WTC11 (cell line): Measurements from ENCODE around the gene TSPAN18. TPM values are rescaled to one million over a fixed set of nuclear protein-coding genes. Genes with fewer than 3 reads are reported as not detected.

Experiments
- ATAC-seq: fragments of 200-7000 bp; cut with Tn5 transposase; 2 replicates; pipeline ENCODE4 v1.10.0; 2021; ENCODE audit warnings: mild to moderate bottlenecking, moderate library complexity
- CTCF ChIA-PET: fragments of 300-600 bp; sonication (Branson Sonifier 250); formaldehyde crosslinking; loops from one replicate; lab custom pipeline; 2021; ENCODE audit warnings: antibody characterized with exemption; lab: Charles Lee
- POLR2A ChIA-PET: fragments of 350-600 bp; sonication (Branson Sonifier 250); formaldehyde crosslinking; loops from one replicate; lab custom pipeline; 2021; ENCODE audit warnings: antibody characterized with exemption; lab: Charles Lee
- DNase-seq: peaks from one replicate; pipeline ENCODE4 v3.0.0; 2021; ENCODE audit warnings: low spot score
- H3K27ac Mint-ChIP-seq: 2 replicates; pipeline ENCODE4 v1.8.0; 2021; ENCODE audit warnings: mixed read lengths
- H3K27me3 Mint-ChIP-seq: 2 replicates; pipeline ENCODE4 v1.8.0; 2021; ENCODE audit warnings: low read depth, mild to moderate bottlenecking, moderate library complexity, mixed read lengths
- H3K36me3 Mint-ChIP-seq: 2 replicates; pipeline ENCODE4 v1.8.0; 2021; ENCODE audit warnings: mixed read lengths
- H3K4me1 Mint-ChIP-seq: 2 replicates; pipeline ENCODE4 v1.8.0; 2022; ENCODE audit warnings: mixed read lengths
- H3K4me3 Mint-ChIP-seq: 2 replicates; pipeline ENCODE4 v1.8.0; 2021; ENCODE audit warnings: mild to moderate bottlenecking, moderate library complexity, mixed read lengths
- H3K9me3 Mint-ChIP-seq: 2 replicates; pipeline ENCODE4 v1.8.0; 2021; ENCODE audit warnings: mixed read lengths
- ATF1 ChIP-seq: sonication (generic); formaldehyde crosslinking; IDR thresholded peaks from 2 replicates; pipeline ENCODE4 v1.8.1; 2023; ENCODE audit warnings: mild to moderate bottlenecking, moderate library complexity, missing genetic modification reagents
- EMX1 ChIP-seq: fragments of 250-450 bp; sonication (Bioruptor Pico); IDR thresholded peaks from 2 replicates; pipeline ENCODE4 v1.8.0; 2021; ENCODE audit warnings: mild to moderate bottlenecking
- FOXP1 ChIP-seq: sonication (generic); formaldehyde crosslinking; IDR thresholded peaks from 2 replicates; pipeline ENCODE4 v1.8.0; 2022; ENCODE audit warnings: missing genetic modification reagents, mild to moderate bottlenecking, moderate library complexity, borderline replicate concordance
- GABPB1 ChIP-seq: sonication (generic); formaldehyde crosslinking; IDR thresholded peaks from 2 replicates; pipeline ENCODE4 v1.8.1; 2023; ENCODE audit warnings: mild to moderate bottlenecking, missing genetic modification reagents
- JUN ChIP-seq: sonication (generic); formaldehyde crosslinking; IDR thresholded peaks from 2 replicates; pipeline ENCODE4 v1.8.0; 2023; ENCODE audit warnings: mild to moderate bottlenecking, missing genetic modification reagents
- MXD4 ChIP-seq: fragments of 250-450 bp; sonication (Bioruptor Pico); IDR thresholded peaks from 2 replicates; pipeline ENCODE4 v1.8.0; 2021; ENCODE audit warnings: mild to moderate bottlenecking, moderate library complexity, borderline replicate concordance
- NFE2L1 ChIP-seq: sonication (generic); formaldehyde crosslinking; IDR thresholded peaks from 2 replicates; pipeline ENCODE4 v1.8.1; 2023; ENCODE audit warnings: missing genetic modification reagents
- RORB ChIP-seq: fragments of 250-450 bp; sonication (Bioruptor Pico); IDR thresholded peaks from 2 replicates; pipeline ENCODE4 v1.9.0; 2021; ENCODE audit warnings: mild to moderate bottlenecking
- SMAD3 ChIP-seq: sonication (generic); formaldehyde crosslinking; IDR thresholded peaks from 2 replicates; pipeline ENCODE4 v1.8.0; 2022; ENCODE audit warnings: missing genetic modification reagents, mild to moderate bottlenecking, borderline replicate concordance
- SMAD4 ChIP-seq: sonication (generic); formaldehyde crosslinking; IDR thresholded peaks from 2 replicates; pipeline ENCODE4 v1.8.0; 2022; ENCODE audit warnings: mild to moderate bottlenecking, missing genetic modification reagents
- ZBTB21 ChIP-seq: sonication (generic); formaldehyde crosslinking; IDR thresholded peaks from 2 replicates; pipeline ENCODE4 v1.8.1; 2023; ENCODE audit warnings: mild to moderate bottlenecking, missing genetic modification reagents, borderline replicate concordance
- ZNF396 ChIP-seq: fragments of 250-450 bp; sonication (Bioruptor Pico); IDR thresholded peaks from 2 replicates; pipeline ENCODE4 v1.8.0; 2021; ENCODE audit warnings: mild to moderate bottlenecking, moderate library complexity, borderline replicate concordance
- total RNA-seq: library from RNA; stranded (reverse); gene quantifications from 3 replicates; pipeline ENCODE4 v1.2.3, GENCODE V29; 2021
- TF ChIP-seq, protein P1 (sequence below): sonication (generic); formaldehyde crosslinking; IDR thresholded peaks from 2 replicates; pipeline ENCODE4 v1.8.0; 2022; ENCODE audit warnings: mild to moderate bottlenecking, missing genetic modification reagents
- TF ChIP-seq, protein P2 (sequence below): sonication (generic); formaldehyde crosslinking; IDR thresholded peaks from 2 replicates; pipeline ENCODE4 v1.8.0; 2022; ENCODE audit warnings: mild to moderate bottlenecking, missing genetic modification reagents
- TF ChIP-seq, protein P3 (sequence below): fragments of 250-450 bp; sonication (Bioruptor Pico); IDR thresholded peaks from 2 replicates; pipeline ENCODE4 v1.9.0; 2021; ENCODE audit warnings: mild to moderate bottlenecking, borderline replicate concordance
- TF ChIP-seq, protein P4 (sequence below): sonication (generic); formaldehyde crosslinking; IDR thresholded peaks from 2 replicates; pipeline ENCODE4 v1.8.1; 2022; ENCODE audit warnings: mild to moderate bottlenecking, moderate library complexity, missing genetic modification reagents
- TF ChIP-seq, protein P5 (sequence below): sonication (generic); formaldehyde crosslinking; IDR thresholded peaks from 2 replicates; pipeline ENCODE4 v1.8.1; 2023; ENCODE audit warnings: mild to moderate bottlenecking, missing genetic modification reagents, moderate library complexity
- TF ChIP-seq, protein P6 (sequence below): sonication (generic); formaldehyde crosslinking; IDR thresholded peaks from 2 replicates; pipeline ENCODE4 v1.8.1; 2023; ENCODE audit warnings: mild to moderate bottlenecking, moderate library complexity, missing genetic modification reagents

The TSPAN18 gene
- total RNA-seq, 1 experiment from 2014 or later: 44.7 TPM

DNA sequence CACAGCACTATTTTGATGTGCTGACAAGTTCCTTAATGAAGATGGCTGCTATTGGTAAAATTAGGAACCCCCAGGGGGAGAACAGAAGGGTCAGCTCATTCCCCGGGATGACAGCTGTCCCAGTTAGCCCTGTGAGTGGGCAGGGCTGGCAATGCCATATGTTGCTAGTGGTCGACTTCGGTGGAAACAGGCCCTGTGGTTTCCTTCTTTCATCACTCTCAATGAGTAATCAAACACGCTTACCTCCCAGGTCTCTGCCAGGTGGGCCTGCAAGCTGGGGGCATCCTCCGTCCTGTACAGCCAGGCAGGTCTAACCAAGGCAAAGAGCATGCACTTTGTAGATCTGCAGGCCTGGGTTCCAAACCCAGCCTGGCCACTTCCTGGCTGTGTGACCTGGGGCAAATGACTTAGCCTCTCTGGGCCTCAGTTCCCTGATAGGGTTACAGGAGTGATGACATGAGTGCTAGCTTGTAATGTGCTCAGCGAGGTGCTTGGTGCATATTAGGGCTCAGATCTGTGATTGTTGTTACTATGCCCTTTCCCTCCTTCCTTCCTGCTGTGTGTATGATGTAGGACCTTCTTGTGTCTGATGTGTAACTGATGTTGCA is 85.2 kb downstream of the TSPAN18 start:
- DNase-seq (no peak), ATAC-seq (no peak)
- peaks cover 10% of the 10 kb centered on the region; the same call in 1 of the 2 replicates for H3K4me1 Mint-ChIP-seq
- ChIA-PET POLR2A (no interaction called here), CTCF (interaction anchor here (1.4 kb wide), 1 partner anchor 12 kb away, joined by 5 read pairs; no protein-coding TSS in a partner anchor)
- peaks cover 8% of the 10 kb centered on the region for H3K9me3 Mint-ChIP-seq
- no peaks in the 10 kb centered on the region for H3K27me3 Mint-ChIP-seq
- no peak overlapping the region for H3K27ac Mint-ChIP-seq
- peaks cover 3% of the 10 kb centered on the region; the same call in 1 of the 2 replicates for H3K36me3 Mint-ChIP-seq
- TF ChIP-seq MXD4 (no peak), GABPB1 (CRISPR knock-in tag) (no peak), RORB (no peak), ATF1 (no peak), FOXP1 (no peak), ZNF396 (CRISPR knock-in tag) (no peak), JUN (CRISPR knock-in tag) (no peak), ZBTB21 (CRISPR knock-in tag) (no peak)
- TF ChIP-seq, protein P1, sequence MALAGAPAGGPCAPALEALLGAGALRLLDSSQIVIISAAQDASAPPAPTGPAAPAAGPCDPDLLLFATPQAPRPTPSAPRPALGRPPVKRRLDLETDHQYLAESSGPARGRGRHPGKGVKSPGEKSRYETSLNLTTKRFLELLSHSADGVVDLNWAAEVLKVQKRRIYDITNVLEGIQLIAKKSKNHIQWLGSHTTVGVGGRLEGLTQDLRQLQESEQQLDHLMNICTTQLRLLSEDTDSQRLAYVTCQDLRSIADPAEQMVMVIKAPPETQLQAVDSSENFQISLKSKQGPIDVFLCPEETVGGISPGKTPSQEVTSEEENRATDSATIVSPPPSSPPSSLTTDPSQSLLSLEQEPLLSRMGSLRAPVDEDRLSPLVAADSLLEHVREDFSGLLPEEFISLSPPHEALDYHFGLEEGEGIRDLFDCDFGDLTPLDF (CRISPR knock-in tag): no peak
- TF ChIP-seq, protein P2, sequence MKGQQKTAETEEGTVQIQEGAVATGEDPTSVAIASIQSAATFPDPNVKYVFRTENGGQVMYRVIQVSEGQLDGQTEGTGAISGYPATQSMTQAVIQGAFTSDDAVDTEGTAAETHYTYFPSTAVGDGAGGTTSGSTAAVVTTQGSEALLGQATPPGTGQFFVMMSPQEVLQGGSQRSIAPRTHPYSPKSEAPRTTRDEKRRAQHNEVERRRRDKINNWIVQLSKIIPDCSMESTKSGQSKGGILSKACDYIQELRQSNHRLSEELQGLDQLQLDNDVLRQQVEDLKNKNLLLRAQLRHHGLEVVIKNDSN: no peak
- TF ChIP-seq, protein P3, sequence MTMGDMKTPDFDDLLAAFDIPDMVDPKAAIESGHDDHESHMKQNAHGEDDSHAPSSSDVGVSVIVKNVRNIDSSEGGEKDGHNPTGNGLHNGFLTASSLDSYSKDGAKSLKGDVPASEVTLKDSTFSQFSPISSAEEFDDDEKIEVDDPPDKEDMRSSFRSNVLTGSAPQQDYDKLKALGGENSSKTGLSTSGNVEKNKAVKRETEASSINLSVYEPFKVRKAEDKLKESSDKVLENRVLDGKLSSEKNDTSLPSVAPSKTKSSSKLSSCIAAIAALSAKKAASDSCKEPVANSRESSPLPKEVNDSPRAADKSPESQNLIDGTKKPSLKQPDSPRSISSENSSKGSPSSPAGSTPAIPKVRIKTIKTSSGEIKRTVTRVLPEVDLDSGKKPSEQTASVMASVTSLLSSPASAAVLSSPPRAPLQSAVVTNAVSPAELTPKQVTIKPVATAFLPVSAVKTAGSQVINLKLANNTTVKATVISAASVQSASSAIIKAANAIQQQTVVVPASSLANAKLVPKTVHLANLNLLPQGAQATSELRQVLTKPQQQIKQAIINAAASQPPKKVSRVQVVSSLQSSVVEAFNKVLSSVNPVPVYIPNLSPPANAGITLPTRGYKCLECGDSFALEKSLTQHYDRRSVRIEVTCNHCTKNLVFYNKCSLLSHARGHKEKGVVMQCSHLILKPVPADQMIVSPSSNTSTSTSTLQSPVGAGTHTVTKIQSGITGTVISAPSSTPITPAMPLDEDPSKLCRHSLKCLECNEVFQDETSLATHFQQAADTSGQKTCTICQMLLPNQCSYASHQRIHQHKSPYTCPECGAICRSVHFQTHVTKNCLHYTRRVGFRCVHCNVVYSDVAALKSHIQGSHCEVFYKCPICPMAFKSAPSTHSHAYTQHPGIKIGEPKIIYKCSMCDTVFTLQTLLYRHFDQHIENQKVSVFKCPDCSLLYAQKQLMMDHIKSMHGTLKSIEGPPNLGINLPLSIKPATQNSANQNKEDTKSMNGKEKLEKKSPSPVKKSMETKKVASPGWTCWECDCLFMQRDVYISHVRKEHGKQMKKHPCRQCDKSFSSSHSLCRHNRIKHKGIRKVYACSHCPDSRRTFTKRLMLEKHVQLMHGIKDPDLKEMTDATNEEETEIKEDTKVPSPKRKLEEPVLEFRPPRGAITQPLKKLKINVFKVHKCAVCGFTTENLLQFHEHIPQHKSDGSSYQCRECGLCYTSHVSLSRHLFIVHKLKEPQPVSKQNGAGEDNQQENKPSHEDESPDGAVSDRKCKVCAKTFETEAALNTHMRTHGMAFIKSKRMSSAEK (CRISPR knock-in tag): no peak
- TF ChIP-seq, protein P4, sequence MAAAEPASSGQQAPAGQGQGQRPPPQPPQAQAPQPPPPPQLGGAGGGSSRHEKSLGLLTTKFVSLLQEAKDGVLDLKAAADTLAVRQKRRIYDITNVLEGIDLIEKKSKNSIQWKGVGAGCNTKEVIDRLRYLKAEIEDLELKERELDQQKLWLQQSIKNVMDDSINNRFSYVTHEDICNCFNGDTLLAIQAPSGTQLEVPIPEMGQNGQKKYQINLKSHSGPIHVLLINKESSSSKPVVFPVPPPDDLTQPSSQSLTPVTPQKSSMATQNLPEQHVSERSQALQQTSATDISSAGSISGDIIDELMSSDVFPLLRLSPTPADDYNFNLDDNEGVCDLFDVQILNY: no peak
- TF ChIP-seq, protein P5, sequence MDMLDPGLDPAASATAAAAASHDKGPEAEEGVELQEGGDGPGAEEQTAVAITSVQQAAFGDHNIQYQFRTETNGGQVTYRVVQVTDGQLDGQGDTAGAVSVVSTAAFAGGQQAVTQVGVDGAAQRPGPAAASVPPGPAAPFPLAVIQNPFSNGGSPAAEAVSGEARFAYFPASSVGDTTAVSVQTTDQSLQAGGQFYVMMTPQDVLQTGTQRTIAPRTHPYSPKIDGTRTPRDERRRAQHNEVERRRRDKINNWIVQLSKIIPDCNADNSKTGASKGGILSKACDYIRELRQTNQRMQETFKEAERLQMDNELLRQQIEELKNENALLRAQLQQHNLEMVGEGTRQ (CRISPR knock-in tag): no peak
- TF ChIP-seq, protein P6, sequence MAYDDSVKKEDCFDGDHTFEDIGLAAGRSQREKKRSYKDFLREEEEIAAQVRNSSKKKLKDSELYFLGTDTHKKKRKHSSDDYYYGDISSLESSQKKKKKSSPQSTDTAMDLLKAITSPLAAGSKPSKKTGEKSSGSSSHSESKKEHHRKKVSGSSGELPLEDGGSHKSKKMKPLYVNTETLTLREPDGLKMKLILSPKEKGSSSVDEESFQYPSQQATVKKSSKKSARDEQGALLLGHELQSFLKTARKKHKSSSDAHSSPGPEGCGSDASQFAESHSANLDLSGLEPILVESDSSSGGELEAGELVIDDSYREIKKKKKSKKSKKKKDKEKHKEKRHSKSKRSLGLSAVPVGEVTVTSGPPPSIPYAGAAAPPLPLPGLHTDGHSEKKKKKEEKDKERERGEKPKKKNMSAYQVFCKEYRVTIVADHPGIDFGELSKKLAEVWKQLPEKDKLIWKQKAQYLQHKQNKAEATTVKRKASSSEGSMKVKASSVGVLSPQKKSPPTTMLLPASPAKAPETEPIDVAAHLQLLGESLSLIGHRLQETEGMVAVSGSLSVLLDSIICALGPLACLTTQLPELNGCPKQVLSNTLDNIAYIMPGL (CRISPR knock-in tag): no peak
- no peak overlapping the region for H3K4me3 Mint-ChIP-seq

DNA sequence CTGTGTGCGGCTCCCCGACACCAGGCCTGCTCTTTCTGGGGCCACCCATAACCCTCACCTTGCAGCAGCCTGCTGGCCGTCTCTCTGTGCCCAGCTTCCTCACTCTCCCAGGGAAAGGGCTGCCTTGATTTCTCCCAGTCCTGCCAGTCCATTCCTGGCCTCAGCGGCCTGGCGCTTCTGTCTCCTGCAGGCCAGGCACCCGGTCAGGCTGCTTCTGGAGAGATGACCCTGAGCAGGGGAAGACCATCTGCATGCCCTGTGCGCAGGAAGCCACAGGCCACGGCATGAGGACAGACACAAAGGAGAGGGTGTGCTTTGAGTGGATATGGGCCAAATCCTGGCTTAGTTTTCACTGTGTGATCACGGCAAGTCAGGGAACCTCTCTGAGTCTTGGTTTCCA is 86.2 kb downstream of the TSPAN18 start:
- TF ChIP-seq EMX1 (CRISPR knock-in tag): no peak
- no peak for TF ChIP-seq SMAD3
- no peak for TF ChIP-seq SMAD4 (CRISPR knock-in tag)
- TF ChIP-seq NFE2L1 (CRISPR knock-in tag): no peak
- CTCF ChIA-PET: interaction anchor here (1.4 kb wide), 1 partner anchor 11 kb away, joined by 5 read pairs; no protein-coding TSS in a partner anchor
- H3K4me3 Mint-ChIP-seq: no peak overlapping the region
- POLR2A ChIA-PET: no interaction called here
- no peak overlapping the region for H3K27ac Mint-ChIP-seq
- H3K9me3 Mint-ChIP-seq: peaks cover 12% of the 10 kb centered on the region
- H3K4me1 Mint-ChIP-seq: peaks cover 10% of the 10 kb centered on the region; the same call in 1 of the 2 replicates
- ATAC-seq: no peak
- H3K27me3 Mint-ChIP-seq: no peaks in the 10 kb centered on the region
- no peak for DNase-seq
- H3K36me3 Mint-ChIP-seq: peaks cover 6% of the 10 kb centered on the region
